HepG2 (cell line): ENCODE data around the gene SUDS3. TPM values are rescaled to one million over a fixed set of nuclear protein-coding genes. Genes with fewer than 3 reads are reported as not detected.

ENCODE experiments used
- AHR ChIP-seq: IDR thresholded peaks from 2 replicates; pipeline ENCODE4 v1.6.1; 2018; ENCODE audit warnings: missing genetic modification reagents, missing compliant biosample characterization
- IKZF4 ChIP-seq: sonication (generic); formaldehyde crosslinking; IDR thresholded peaks from 2 replicates; pipeline ENCODE4 v1.5.1; 2020; ENCODE audit warnings: borderline replicate concordance, mild to moderate bottlenecking, low read depth, missing genetic modification reagents; ENCODE audit errors: not compliant biosample characterization
- SMAD3 ChIP-seq: sonication (generic); formaldehyde crosslinking; IDR thresholded peaks from 2 replicates; pipeline ENCODE4 v1.4.0; 2020; ENCODE audit warnings: missing genetic modification reagents
- SMARCE1 ChIP-seq: fragments of 450-650 bp; IDR thresholded peaks from 2 replicates; pipeline ENCODE4 v1.6.1; 2017; ENCODE audit warnings: borderline replicate concordance
- ZNF572 ChIP-seq: sonication (generic); formaldehyde crosslinking; IDR thresholded peaks from 2 replicates; pipeline ENCODE4 v1.5.1; 2020; ENCODE audit warnings: mild to moderate bottlenecking, missing genetic modification reagents
- polyA plus RNA-seq, 8 experiments: library from polyadenylated mRNA; depleted of rRNA in 3 of 8; stranded (reverse) in 7 of 8; unstranded in 1 of 8; fragments of >200 nt; fragmentation: Illumina TruSeq in 4 of 8; extraction: Trizol in 4 of 8; gene quantifications; 2 replicates each; pipeline versions ENCODE4 v1.2.1 to v1.2.3, GENCODE V29; 2011 to 2016; ENCODE audit warnings: low read depth in 4 of 8, missing spikeins in 1 of 8, mixed read lengths in 1 of 8; ENCODE audit not compliant: insufficient read depth in 1 of 8
- total RNA-seq, 5 experiments: library from RNA; depleted of rRNA; stranded (reverse); fragments of >200 nt; fragmentation: Illumina TruSeq; extraction: Trizol; gene quantifications; 2 replicates each; pipeline ENCODE4 v1.2.3, GENCODE V29; 2016; ENCODE audit warnings: low read depth in 1 of 5
- TF ChIP-seq, protein P1 (sequence below): sonication (generic); formaldehyde crosslinking; IDR thresholded peaks from 2 replicates; pipeline ENCODE4 v1.9.0; 2021; ENCODE audit warnings: mild to moderate bottlenecking, missing genetic modification reagents
- TF ChIP-seq, protein P2 (sequence below): sonication (generic); formaldehyde crosslinking; IDR thresholded peaks from 2 replicates; pipeline ENCODE4 v1.8.0; 2022; ENCODE audit warnings: mild to moderate bottlenecking, missing genetic modification reagents
- TF ChIP-seq, protein P3 (sequence below): sonication (generic); formaldehyde crosslinking; IDR thresholded peaks from 2 replicates; pipeline ENCODE4 v1.4.0; 2020; ENCODE audit warnings: missing genetic modification reagents, mild to moderate bottlenecking, borderline replicate concordance
- TF ChIP-seq, protein P4 (sequence below): sonication (generic); formaldehyde crosslinking; IDR thresholded peaks from 2 replicates; pipeline ENCODE4 v1.4.0; 2020; ENCODE audit warnings: missing genetic modification reagents

The SUDS3 gene
- total and polyA plus RNA-seq, 2 of the 13 experiments (the other 11 are each of a cell fraction or from before 2014, with no cell fraction given): 20.2 to 33.1 TPM

DNA sequence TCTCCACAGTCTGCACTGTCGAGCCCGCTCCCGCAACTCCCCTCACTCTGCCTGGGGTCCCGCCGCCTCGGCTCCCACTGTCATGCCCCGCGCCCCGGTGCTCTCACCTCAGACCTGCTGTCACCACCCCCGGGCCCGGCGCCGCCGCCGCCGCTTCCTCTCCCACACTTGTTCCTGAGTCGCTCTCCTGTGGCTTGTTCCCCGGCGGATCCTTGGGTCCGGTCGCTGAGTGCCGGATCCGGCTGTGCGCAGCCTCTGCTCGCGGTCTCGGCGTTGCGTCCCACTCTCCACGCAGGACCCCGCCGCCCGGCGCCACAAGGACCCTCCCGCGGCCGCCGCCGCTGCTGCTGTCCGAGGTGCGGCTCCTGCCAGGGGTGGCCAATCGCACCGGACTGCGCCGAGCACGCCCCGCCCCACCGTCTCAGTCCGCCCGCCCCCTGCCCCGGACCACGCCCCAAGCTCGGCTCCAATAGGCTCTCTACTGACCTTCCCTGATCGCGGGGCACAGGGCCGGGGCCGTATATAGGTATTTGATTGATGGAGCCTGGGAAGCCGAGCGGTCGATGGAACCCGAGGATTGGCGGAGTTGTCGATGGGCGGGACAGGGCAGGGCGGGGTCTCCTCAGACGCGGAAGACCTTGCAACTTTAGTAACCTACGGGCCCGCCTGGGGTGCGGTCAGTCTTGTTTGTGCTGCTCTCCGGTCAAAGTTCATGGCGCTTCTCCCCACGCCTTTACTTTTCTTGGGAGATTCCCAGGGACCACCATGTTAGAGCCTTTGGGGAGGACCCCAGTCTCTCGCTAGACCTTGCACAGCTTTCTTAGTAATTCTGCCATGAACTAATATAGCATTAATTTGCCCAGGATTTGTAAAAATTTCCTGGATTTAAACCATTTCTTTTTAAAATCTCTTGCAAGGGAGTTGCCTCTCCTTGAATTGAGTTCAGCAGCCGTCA, 3.5 kb upstream of the SUDS3 start, which contains the start of gene TAOK3 (continued):
- TF ChIP-seq, protein P1, sequence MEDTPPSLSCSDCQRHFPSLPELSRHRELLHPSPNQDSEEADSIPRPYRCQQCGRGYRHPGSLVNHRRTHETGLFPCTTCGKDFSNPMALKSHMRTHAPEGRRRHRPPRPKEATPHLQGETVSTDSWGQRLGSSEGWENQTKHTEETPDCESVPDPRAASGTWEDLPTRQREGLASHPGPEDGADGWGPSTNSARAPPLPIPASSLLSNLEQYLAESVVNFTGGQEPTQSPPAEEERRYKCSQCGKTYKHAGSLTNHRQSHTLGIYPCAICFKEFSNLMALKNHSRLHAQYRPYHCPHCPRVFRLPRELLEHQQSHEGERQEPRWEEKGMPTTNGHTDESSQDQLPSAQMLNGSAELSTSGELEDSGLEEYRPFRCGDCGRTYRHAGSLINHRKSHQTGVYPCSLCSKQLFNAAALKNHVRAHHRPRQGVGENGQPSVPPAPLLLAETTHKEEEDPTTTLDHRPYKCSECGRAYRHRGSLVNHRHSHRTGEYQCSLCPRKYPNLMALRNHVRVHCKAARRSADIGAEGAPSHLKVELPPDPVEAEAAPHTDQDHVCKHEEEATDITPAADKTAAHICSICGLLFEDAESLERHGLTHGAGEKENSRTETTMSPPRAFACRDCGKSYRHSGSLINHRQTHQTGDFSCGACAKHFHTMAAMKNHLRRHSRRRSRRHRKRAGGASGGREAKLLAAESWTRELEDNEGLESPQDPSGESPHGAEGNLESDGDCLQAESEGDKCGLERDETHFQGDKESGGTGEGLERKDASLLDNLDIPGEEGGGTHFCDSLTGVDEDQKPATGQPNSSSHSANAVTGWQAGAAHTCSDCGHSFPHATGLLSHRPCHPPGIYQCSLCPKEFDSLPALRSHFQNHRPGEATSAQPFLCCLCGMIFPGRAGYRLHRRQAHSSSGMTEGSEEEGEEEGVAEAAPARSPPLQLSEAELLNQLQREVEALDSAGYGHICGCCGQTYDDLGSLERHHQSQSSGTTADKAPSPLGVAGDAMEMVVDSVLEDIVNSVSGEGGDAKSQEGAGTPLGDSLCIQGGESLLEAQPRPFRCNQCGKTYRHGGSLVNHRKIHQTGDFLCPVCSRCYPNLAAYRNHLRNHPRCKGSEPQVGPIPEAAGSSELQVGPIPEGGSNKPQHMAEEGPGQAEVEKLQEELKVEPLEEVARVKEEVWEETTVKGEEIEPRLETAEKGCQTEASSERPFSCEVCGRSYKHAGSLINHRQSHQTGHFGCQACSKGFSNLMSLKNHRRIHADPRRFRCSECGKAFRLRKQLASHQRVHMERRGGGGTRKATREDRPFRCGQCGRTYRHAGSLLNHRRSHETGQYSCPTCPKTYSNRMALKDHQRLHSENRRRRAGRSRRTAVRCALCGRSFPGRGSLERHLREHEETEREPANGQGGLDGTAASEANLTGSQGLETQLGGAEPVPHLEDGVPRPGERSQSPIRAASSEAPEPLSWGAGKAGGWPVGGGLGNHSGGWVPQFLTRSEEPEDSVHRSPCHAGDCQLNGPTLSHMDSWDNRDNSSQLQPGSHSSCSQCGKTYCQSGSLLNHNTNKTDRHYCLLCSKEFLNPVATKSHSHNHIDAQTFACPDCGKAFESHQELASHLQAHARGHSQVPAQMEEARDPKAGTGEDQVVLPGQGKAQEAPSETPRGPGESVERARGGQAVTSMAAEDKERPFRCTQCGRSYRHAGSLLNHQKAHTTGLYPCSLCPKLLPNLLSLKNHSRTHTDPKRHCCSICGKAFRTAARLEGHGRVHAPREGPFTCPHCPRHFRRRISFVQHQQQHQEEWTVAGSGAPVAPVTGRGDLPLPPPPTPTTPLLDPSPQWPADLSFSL: no peak
- TF ChIP-seq SMAD3 (CRISPR knock-in tag) (0 out of 2 replicates have a peak, but pooled peaks have one; percentile 29), SMARCE1 (no peak), ZNF572 (CRISPR knock-in tag) (no peak), IKZF4 (CRISPR knock-in tag) (no peak), AHR (CRISPR knock-in tag) (no peak)
- TF ChIP-seq, protein P2, sequence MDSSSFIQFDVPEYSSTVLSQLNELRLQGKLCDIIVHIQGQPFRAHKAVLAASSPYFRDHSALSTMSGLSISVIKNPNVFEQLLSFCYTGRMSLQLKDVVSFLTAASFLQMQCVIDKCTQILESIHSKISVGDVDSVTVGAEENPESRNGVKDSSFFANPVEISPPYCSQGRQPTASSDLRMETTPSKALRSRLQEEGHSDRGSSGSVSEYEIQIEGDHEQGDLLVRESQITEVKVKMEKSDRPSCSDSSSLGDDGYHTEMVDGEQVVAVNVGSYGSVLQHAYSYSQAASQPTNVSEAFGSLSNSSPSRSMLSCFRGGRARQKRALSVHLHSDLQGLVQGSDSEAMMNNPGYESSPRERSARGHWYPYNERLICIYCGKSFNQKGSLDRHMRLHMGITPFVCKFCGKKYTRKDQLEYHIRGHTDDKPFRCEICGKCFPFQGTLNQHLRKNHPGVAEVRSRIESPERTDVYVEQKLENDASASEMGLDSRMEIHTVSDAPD (CRISPR knock-in tag): no peak
- TF ChIP-seq, protein P3, sequence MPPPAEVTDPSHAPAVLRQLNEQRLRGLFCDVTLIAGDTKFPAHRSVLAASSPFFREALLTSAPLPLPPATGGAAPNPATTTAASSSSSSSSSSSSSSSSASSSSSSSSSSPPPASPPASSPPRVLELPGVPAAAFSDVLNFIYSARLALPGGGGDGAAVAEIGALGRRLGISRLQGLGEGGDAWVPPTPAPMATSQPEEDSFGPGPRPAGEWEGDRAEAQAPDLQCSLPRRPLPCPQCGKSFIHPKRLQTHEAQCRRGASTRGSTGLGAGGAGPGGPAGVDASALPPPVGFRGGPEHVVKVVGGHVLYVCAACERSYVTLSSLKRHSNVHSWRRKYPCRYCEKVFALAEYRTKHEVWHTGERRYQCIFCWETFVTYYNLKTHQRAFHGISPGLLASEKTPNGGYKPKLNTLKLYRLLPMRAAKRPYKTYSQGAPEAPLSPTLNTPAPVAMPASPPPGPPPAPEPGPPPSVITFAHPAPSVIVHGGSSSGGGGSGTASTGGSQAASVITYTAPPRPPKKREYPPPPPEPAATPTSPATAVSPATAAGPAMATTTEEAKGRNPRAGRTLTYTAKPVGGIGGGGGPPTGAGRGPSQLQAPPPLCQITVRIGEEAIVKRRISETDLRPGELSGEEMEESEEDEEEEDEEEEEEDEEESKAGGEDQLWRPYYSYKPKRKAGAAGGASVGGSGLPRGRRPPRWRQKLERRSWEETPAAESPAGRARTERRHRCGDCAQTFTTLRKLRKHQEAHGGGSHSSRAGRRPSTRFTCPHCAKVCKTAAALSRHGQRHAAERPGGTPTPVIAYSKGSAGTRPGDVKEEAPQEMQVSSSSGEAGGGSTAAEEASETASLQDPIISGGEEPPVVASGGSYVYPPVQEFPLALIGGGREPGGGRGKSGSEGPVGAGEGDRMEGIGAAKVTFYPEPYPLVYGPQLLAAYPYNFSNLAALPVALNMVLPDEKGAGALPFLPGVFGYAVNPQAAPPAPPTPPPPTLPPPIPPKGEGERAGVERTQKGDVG (CRISPR knock-in tag): no peak
- TF ChIP-seq, protein P4, sequence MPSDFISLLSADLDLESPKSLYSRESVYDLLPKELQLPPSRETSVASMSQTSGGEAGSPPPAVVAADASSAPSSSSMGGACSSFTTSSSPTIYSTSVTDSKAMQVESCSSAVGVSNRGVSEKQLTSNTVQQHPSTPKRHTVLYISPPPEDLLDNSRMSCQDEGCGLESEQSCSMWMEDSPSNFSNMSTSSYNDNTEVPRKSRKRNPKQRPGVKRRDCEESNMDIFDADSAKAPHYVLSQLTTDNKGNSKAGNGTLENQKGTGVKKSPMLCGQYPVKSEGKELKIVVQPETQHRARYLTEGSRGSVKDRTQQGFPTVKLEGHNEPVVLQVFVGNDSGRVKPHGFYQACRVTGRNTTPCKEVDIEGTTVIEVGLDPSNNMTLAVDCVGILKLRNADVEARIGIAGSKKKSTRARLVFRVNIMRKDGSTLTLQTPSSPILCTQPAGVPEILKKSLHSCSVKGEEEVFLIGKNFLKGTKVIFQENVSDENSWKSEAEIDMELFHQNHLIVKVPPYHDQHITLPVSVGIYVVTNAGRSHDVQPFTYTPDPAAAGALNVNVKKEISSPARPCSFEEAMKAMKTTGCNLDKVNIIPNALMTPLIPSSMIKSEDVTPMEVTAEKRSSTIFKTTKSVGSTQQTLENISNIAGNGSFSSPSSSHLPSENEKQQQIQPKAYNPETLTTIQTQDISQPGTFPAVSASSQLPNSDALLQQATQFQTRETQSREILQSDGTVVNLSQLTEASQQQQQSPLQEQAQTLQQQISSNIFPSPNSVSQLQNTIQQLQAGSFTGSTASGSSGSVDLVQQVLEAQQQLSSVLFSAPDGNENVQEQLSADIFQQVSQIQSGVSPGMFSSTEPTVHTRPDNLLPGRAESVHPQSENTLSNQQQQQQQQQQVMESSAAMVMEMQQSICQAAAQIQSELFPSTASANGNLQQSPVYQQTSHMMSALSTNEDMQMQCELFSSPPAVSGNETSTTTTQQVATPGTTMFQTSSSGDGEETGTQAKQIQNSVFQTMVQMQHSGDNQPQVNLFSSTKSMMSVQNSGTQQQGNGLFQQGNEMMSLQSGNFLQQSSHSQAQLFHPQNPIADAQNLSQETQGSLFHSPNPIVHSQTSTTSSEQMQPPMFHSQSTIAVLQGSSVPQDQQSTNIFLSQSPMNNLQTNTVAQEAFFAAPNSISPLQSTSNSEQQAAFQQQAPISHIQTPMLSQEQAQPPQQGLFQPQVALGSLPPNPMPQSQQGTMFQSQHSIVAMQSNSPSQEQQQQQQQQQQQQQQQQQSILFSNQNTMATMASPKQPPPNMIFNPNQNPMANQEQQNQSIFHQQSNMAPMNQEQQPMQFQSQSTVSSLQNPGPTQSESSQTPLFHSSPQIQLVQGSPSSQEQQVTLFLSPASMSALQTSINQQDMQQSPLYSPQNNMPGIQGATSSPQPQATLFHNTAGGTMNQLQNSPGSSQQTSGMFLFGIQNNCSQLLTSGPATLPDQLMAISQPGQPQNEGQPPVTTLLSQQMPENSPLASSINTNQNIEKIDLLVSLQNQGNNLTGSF (CRISPR knock-in tag): no peak
